SHP77 (cell line): ENCODE results near the gene CEP76.
"Not testable (repeated sequence)": the region's sequence is repeated elsewhere in the genome, so short reads cannot be mapped to it uniquely, and the experiment has no call there.

Experiments used
- DNase-seq, 2 experiments: peaks; one replicate each; lab custom pipeline; 2025; lab: John Stamatoyannopoulos, UW

Gene CEP76

GRCh38 chr18:12703096-12703567, 609 bp upstream of the CEP76 start:
- DNase-seq = no peak

GRCh38 chr18:12701161-12701560, 1.4 kb downstream of the CEP76 start:
- DNase-seq = no peak

GRCh38 chr18:12699747-12700146, 2.8 kb downstream of the CEP76 start:
- no peak for DNase-seq

- DNase-seq = no peak
These were observed 8.5 kb downstream of the CEP76 start for GRCh38 chr18:12694032-12694431.

GRCh38 chr18:12692206-12692605, 10.3 kb downstream of the CEP76 start:
- no peak for DNase-seq

- no peak for DNase-seq
These were observed 13.2 kb downstream of the CEP76 start for GRCh38 chr18:12689256-12689850.

- DNase-seq = no peak
These were observed 16.4 kb downstream of the CEP76 start for GRCh38 chr18:12686100-12686499.

GRCh38 chr18:12679183-12679786, 23.2 kb downstream of the CEP76 start:
- no peak for DNase-seq

- no peak for DNase-seq
These were observed 34.5 kb downstream of the CEP76 start for GRCh38 chr18:12668041-12668440.

GRCh38 chr18:12659904-12660605, 42.5 kb downstream of the CEP76 start:
- DNase-seq = peak; percentile 5 to 12

GRCh38 chr18:12658426-12659138, 43.9 kb downstream of the CEP76 start:
- peak; percentile 35 to 54 for DNase-seq

GRCh38 chr18:12657684-12658425, 44.7 kb downstream of the CEP76 start, which contains the start of gene SPIRE1:
TSS of gene SPIRE1 (minus strand) at chr18:12658107. CDS start at chr18:12657866, 241 bp downstream.
- peak; percentile 48 to 75 for DNase-seq

GRCh38 chr18:12656938-12657683, 45.4 kb downstream of the CEP76 start:
- DNase-seq = peak; percentile 27 to 39

- DNase-seq = no peak
These were observed 46.0 kb downstream of the CEP76 start for GRCh38 chr18:12656605-12656937.

- DNase-seq = no peak
These were observed 47.6 kb downstream of the CEP76 start for GRCh38 chr18:12654971-12655370.

- DNase-seq = no peak
These were observed 49.6 kb downstream of the CEP76 start for GRCh38 chr18:12652861-12653401.

- DNase-seq = no peak
These were observed 50.9 kb downstream of the CEP76 start for GRCh38 chr18:12651651-12652050.

GRCh38 chr18:12647773-12648172, 54.8 kb downstream of the CEP76 start:
- no peak for DNase-seq

- peak in 1 of 2 experiments; percentile 4 for DNase-seq
These were observed 56.7 kb downstream of the CEP76 start for GRCh38 chr18:12645751-12646203.

GRCh38 chr18:12645254-12645653, 57.3 kb downstream of the CEP76 start:
- DNase-seq = no peak

GRCh38 chr18:12643756-12644155, 58.8 kb downstream of the CEP76 start:
- DNase-seq = not testable (repeated sequence)
